SKM-1 treated with dmso at 0.1 percent for 144 hours (cell line): Measurements from ENCODE around the gene POLR1A.

ENCODE experiments used
- DNase-seq: peaks from one replicate; lab custom pipeline; 2025; ENCODE audit not compliant: unreplicated experiment; lab: John Stamatoyannopoulos, UW

Gene POLR1A

DNA sequence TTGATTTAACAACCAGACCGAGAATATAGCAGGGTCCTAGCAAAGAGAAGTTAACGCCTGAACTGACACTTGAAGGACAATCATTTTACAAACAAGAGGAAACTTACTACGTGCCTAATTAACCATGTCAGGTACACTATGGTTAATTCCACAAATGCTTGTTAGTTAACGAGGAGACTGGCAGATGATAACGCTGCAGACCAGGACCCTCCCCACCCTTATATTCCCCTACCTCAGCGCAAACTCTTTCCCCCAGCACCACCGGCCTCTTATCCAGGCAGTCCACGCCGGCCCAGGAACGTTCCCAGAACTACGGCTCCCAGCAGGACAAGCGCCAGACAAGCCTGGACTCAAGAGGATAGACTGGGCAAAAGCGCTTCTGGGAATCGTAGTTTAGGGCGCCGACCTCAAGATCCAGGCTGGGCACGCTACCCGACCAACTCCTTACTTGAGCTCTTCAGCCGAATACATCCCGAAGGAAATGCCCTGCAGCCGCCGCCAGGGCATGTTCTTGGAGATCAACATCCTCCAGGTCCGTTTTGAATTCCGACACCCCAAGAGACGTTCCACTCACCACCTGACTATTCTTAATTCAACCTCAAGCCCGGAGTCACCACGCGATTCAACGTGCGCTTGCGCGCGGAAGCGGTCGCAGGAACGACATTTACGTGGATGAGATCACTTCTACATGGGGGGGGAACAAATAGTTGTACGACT is at the start of gene POLR1A:
Gene POLR1A, minus strand, starts transcription at position 635 of the 717 bp plus-strand sequence. Its CDS starts 110 bp downstream, at position 525.
- DNase-seq, result peak; percentile 99

DNA sequence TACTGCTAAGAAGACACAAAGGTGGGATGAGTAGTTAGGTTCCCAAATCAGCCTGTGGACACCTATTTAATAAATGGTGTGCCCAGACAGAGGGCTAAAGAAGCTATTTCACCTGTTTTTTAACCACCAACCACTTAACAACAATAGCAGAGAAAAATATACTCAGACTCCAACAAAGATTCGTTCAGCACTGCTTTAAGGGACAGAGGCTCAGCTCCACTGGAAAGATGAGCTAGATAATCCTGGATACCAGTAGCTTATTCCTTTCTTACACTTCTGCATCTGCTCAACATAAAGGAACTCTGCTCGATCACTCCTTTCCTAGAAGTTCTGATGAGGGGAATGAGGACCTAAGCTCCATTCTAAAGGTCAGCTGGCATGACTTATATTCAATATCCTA is 44.8 kb upstream of the POLR1A start:
- no peak for DNase-seq

DNA sequence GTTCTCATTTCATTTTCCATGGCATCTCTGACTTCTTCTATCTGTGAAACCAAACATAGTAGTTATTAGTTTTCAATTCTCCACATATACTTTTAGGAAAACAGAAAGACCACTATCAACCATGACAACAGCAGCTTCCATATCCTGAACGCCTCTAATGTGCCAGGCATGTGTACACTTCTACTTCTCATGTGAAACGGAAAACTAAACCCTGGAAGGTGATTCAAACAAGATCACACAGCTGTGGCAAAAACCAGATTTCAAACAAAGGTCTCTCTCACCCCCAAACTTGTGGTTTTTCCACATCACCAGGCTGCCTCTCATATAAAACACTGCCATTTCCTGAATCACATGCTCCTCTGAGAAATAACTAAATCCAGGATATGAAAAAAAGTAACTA is 42.1 kb upstream of the POLR1A start:
- DNase-seq, result no peak

GRCh38 chr2:86143926-86144685 is 38.4 kb upstream of the POLR1A start:
- no peak for DNase-seq

GRCh38 chr2:86143307-86143706 is 37.6 kb upstream of the POLR1A start:
- no peak for DNase-seq

- DNase-seq, result no peak
Observed at GRCh38 chr2:86142436-86143257, 37.0 kb upstream of the POLR1A start.

- DNase-seq, result no peak
Observed at GRCh38 chr2:86140969-86141392, 35.3 kb upstream of the POLR1A start.

DNA sequence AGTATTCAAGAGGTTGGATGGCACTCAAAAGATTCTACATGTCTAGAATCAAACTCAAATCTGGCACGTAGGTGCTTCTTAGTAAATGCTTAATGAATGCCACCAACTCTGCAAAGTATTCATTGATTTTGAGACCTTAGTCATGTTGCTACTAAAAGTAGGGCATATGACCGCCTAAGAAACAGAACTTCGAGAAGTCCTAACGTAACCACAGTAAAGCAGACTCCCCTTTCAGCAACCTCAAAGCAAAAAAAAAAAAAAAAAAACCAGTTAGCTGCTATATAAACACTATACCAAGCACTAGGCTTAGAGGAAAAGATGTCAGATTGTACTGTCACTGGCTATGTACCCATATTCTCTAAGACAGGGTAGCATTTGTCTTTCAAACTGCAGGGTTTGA is 34.3 kb upstream of the POLR1A start:
- no peak for DNase-seq

DNA sequence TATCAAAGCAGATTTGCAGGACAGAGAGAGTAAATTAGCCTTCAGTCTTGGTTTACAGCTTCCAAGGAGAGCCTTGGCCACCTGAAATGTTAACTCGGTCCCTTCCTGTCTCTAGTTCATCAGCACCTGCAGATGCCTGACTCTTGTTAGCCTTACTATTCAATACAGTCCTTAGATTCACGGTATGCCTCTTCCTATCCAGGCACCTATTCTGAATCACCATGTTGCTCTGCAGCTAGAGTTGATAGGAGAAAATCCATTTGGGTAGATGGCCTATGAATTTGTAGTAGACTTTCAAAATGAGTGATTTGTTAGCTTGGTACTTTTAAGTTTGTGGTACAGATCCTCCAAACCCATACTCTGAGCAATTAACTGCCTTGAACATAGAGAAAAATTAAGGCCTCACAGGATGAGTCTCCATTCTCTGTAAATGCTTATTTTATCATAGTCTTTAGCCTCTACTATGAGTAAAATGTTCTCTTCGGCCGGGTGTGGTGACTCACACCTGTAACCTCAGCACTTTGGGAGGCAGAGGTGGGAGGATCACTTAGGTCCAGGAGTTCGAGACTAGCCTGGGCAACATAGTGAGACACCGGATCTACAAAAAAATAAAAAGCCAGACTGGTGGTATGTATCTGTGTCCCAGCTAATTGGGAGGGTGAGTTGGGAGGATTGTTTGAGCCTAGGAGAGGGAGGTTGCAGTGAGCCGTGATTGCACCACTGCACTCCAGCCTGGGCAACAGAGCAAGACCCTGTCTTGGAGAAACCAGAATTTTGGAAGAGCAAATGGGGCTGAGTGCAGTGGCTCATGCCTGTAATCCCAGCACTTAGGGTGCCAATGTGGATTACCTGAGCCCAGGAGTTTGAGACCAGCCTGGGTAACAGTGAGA is 33.3 kb upstream of the POLR1A start:
- no peak for DNase-seq

GRCh38 chr2:86136141-86136540 is 30.5 kb upstream of the POLR1A start:
- DNase-seq, result no peak

GRCh38 chr2:86135653-86136052 is 30.0 kb upstream of the POLR1A start:
- no peak for DNase-seq

- no peak for DNase-seq
Observed at GRCh38 chr2:86134709-86135108, 29.0 kb upstream of the POLR1A start.

- no peak for DNase-seq
Observed at GRCh38 chr2:86124683-86125082, 19.0 kb upstream of the POLR1A start.

DNA sequence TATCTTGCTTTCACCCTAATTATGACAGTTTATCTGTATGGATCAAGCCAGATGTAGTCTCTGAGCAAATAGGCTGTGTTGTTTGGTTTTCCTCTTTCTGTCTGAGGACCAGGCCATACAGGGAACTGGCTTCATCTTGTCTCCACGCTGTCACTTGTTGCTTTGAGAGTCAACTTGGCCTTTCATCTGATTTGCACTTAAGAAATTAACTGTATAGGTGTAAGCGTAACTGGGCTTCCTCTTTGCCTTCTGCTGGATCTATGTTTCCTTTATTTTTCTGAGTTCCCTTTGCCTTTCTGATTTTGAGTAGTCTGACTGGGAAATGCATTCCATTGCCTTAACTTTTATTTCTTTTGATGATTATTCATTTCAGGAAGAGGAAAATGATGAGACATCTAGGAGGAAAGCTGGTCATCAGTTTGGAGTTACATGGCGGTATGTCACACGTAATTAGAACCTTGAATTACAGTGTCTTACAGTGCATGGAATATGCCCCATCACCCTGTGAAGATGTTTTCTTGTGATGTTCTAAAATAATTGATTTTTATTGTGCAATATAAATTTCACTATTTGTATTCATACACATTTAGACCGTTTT is 17.7 kb upstream of the POLR1A start:
- DNase-seq, result no peak

DNA sequence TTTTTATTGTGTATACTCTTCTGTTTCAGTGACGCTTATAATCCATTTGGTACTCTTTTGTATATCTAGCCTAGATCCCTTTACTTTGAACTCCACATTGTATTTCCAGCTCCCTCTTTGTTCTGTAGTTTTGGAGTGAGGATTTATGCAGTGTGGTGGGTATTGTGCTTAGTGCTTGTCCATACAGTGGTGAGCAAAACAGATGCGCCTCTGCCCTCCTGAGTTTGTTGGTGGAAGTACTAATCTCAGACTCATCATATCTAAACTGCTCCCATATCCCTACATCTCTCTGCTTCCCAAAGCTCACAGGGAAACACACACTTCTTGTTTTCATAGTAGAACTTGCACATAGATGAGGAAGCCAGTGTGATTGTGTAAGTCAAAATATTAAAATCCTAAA is 12.4 kb upstream of the POLR1A start:
- no peak for DNase-seq

DNA sequence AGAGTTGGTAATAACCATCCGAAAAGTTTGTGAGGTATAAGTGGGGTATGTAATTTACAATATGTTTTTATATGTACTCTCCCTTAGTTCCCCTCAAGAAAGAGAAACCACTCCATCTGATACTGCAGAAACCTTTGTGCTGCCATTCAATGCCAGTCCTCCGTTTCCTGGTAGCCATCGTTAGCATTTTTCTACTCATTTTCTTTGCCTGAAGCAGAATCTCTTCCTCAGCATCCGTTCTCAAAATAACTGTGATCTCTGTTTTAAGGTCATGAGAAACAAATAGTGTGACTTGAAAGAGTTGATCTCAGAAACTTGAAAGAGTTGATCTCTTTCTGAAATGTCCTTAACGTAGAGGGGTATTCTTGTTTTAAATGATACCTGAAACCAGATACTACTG is 1.3 kb upstream of the POLR1A start:
- DNase-seq, result no peak

DNA sequence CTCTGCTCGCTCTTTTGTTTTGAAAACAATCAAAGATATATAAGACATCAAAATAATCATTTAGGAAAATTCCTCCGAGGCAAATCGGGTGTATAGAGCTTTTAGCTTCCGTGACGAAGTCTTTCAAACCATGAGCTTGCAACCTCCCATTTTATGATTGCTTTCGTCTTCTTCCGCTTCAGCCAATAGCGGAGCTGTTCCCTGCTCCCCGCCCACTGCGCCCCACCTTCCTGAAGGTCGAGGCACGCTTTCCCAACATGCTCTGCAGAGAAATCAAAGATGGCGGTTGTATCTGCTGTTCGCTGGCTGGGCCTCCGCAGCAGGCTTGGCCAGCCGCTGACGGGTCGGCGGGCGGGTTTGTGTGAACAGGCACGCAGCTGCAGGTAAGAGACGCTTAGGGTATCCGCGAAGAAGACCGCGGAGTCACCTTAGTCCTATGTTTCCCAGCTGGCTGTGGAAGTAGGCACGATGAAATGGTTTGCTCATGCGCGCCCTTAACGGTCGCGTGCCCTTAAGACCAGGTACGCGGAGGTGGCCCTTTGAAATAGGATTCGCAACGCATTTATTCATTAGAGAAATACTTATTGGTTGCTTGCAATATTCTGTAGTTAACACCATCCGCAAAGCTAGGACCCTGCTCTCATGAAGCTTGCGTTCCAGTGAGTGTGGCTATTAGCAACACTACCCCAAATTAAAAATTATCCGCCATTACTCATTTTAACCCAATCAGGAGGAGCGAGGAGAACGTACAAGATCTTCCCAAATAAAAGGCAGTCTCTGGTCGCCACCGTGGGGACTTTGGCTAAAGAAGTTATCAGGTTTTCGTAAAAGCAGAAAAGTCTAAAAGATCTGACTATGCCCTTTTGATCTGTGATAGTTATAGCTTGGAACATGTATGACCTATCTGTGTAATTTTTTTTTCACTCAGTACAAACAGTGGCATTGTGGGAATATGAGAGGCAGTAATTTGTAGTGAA is 571 bp upstream of the POLR1A start, which contains the start of gene PTCD3:
Gene PTCD3, plus strand, starts transcription at position 267 of the 977 bp plus-strand sequence. Its CDS starts 13 bp downstream, at position 280.
- DNase-seq, result peak; percentile 99

DNA sequence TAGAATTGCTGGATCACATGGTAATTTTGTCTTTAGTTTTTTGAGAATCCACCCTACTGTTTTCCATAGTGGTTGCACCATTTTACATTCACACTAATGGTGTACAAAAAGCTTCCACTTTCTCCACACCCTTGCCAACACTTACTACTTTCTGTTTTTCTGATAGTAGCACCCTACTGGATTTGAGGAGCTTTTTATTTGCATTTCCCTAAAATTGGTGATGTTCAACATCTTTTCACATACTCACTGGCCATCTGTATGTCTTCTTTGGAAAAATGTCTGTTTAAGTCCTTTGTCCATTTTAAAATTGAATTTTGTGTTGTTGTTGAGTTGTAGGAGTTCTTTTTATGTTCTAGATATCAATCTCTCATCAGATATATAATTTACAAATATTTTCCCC is 3.5 kb downstream of the POLR1A start:
- DNase-seq, result no peak

- DNase-seq, result no peak
Observed at GRCh38 chr2:86097913-86098312, 7.8 kb downstream of the POLR1A start.
